GM10266 (cell line): ENCODE results near the gene ACBD4.

Source experiments
- DNase-seq: peaks from one replicate; pipeline ENCODE4 v3.0.0; 2012; ENCODE audit errors: extremely low spot score
- CTCF ChIP-seq: IDR thresholded peaks from 2 replicates; pipeline ENCODE4 v1.5.1; 2012; ENCODE audit warnings: mild to moderate bottlenecking, low read depth; ENCODE audit not compliant: control insufficient read depth, insufficient read depth; ENCODE audit errors: missing control alignments

ACBD4 gene

DNA sequence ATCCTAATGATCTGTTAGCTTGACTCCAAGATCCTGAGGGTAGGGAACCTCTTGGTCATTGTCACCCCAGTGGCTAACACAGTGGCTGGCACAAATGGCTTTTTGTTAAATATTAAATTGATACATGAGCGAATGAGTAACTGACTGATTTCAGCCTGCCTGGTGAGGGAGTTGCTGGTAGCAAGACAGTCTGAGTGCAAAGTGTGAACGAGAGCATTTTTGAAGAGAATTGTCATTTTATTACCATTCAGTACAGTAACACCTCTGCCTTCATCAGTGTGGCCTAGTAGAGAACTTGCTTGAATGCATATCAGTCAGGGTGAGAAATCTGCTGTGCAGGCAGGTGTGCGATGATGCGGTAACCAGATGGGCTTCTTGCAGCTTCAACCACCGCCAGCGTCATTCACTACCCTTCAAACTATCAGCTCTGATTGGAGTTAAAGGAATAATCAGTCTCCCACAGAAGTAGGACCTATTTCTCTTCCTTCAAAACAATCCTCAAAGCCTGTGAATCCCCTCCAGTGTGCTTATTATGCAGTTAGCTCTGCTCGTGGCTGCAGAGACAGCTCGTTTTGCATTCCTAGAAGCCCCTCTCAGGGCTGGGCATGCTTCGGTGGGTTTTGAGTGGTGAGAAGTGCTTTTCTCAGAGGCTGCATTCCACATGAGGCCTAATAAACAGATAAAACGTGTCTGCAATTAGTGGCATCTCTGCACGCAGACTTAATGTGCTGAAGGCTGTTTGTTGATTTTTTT, 55.2 kb downstream of the ACBD4 start:
- no peak for DNase-seq
- no peak for TF ChIP-seq CTCF
